Epithelial cell of prostate (primary cell): ENCODE results near the gene MDP1.

Source experiments
- DNase-seq: peaks from one replicate; pipeline ENCODE4 v3.0.0-alpha.2; 2011; ENCODE audit warnings: low read depth, low spot score
- H3K27ac ChIP-seq: fragments of 450-650 bp; 2 replicates; pipeline ENCODE4 v1.5.1; 2017; ENCODE audit warnings: mild to moderate bottlenecking

MDP1 gene

GRCh38 chr14:24185026-24185425 lies 30.8 kb downstream of the MDP1 start:
- no peak overlapping the region for H3K27ac ChIP-seq
- no peak for DNase-seq

GRCh38 chr14:24184104-24184970 lies 31.5 kb downstream of the MDP1 start:
- no peak for DNase-seq
- H3K27ac ChIP-seq = no peak overlapping the region

GRCh38 chr14:24183014-24183481 lies 32.8 kb downstream of the MDP1 start:
- H3K27ac ChIP-seq = no peak overlapping the region
- DNase-seq = no peak

DNA sequence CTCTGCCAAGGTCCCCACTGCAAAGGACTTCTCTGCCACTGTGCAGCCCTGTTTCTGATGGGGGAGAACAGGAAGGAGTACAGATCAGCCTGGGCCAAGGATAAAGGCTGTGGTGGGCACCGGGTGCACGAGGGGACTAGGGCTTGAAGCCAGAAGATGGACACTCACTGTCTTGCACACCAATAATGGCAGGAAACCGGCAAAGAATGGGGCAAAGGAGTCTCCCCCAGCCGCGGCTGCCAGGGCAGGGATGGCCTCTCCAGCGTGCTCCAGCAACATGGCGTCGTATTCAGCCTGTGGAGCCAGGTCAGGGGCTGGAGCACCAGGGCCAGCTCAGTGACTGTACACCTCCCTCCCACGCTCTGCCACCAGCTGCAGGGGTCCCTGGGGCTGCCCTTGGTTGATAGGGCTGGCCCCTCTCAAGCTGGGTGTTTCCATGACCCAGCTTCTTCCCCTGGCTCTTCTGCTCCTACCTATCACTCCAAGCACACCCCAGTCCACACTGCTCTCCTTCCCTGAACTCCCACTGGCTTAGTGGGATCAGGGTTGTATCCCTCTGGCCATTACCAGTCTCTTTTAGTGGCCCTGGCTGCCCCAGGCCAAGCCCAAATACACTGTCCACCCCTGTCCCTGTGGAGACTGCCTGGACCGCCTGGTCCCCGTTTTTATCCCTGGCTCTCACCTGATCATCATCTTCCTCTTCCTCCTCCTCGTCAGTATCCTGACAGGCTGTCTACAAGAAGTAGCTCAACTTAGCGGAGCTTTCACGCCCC lies 33.6 kb downstream of the MDP1 start:
- DNase-seq = no peak
- H3K27ac ChIP-seq = no peak overlapping the region

DNA sequence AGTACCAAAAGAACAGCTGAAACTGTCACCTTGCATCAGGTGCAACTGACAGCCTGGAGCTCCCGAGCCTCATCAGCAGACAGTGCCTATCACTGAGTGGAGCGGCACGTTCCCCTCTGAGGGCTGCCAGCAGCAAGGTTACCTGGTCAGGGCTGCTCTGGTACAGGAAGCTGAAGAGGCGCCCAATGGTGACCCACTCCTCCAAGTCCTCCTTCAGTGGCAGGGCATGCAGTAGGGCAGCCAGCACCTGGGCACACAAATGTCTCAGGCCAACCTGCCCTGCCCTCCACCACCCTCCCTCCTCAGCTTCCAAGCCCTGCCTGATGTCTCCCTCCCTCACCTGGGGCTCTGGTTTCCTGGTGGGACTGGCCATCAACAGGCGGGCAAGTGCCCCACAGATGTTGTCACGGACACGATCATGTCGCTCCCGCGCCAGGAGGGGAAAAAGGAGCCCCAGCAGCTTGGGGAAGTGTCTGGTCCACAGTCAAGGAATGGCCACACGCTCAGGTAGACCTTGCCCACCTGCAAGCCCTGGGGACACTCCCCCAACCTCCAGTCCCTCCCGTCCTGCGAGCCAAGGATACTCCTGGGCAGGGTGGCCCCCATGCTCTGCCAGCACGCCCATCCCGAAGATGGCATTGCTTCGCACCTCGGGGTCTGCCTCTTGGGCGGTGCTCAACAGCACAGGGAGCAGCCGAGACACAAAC lies 34.3 kb downstream of the MDP1 start:
- DNase-seq = no peak
- no peak overlapping the region for H3K27ac ChIP-seq

DNA sequence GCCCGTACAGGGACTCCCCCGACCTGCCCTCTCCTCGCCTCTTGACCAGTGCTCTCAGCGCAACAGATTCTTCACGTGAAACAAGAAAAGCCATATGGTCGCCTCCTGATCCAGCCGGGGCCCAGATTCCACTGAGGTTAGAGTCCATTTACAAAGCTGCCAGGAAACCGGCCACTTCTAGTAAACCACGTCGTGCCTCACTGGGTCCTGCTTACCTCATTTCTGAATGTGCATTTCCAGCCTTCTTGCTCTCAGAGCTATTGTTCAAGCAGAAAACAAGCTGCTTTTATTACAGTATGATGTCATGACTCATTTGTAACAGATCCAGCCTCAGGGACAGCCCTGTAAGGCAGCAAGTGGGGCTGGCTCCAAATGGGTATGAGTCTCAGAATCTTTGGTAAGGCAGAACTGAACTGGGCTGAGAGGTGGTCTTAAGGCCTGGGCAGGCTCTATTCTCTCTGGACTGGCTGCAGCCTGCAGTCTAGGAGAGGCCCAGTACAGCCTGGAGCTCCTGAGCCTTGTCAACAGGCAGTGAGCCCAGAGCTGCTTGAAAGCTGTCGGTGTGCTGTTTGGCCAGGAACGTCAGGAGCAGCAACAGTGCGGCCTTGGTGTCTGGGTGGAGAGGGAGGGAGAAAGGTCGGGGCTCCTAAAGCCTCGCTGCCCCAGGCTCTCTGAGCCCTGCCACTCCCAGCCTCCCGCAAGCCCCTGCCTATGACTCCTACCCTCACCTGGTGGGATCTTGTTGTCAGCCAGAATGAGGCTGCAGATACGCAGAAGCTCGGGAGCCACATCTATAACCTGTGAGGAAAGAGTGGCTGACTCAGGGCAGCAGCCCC lies 35.7 kb downstream of the MDP1 start:
- DNase-seq = no peak
- peak overlapping the region; percentile 12 for H3K27ac ChIP-seq

- no peak for DNase-seq
- peak overlapping the region; percentile 12 for H3K27ac ChIP-seq
Observed at GRCh38 chr14:24179294-24179960, 36.4 kb downstream of the MDP1 start.

DNA sequence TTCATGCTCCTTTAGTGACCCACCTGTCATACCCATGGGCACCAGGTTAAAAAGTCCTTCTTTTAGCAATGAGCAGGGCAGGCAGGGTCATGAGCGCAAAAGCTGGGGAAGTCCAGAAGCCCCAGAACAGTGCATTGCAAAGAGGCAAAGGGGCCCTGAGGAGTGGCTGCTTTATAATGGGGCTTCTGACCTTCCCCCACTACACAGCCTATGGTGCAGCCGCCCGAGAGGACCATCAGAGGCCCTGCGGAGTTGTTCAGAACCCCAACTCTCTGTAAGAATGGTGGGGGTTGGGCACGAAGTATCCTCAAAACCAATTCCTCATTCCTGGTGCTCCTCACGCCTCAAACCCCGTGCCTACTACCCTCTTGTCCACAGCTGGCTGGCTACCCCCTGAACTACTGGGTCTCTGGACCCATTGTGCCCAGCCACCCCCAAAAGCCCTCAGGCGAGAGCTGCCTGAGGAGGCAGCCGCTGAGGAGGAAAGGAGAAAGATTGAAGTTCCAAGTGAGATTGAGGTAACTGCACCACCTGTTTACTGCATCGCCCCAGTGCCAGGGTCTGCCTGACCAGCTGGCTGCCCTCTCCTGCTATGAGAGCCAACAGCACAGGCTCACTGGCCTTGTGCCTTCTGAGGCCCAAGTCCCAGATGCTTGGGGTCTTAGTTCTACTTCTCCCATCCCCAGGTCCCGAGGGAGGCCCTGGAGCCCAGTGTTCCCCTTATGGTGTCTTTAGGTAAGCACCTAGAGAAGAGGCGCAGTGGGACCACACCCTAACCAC lies 37.3 kb downstream of the MDP1 start:
- no peak overlapping the region for H3K27ac ChIP-seq
- DNase-seq = no peak

GRCh38 chr14:24177891-24178290 lies 38.0 kb downstream of the MDP1 start:
- DNase-seq = no peak
- no peak overlapping the region for H3K27ac ChIP-seq

- DNase-seq = no peak
- no peak overlapping the region for H3K27ac ChIP-seq
Observed at GRCh38 chr14:24177041-24177825, 38.6 kb downstream of the MDP1 start.

GRCh38 chr14:24176599-24176998 lies 39.3 kb downstream of the MDP1 start:
- H3K27ac ChIP-seq = no peak overlapping the region
- DNase-seq = no peak

DNA sequence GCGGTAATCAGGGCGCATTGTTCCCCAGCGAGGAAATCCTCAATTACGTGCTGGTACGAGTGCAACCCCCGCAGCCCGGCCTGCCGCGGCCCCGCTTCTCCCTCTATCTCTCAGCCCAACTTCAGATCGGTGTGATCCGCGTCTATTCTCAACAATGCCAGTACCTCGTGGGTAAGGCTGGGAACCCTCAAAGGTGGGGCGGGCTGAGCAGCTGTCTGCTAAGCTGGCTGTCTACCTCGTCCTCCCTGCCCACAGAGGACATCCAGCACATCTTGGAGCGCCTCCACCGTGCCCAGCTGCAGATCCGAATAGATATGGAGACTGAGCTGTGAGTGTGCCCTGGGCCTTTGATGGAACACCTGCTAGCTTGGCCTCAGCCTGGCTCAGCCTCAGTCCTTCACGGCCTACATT lies 43.0 kb downstream of the MDP1 start:
- no peak overlapping the region for H3K27ac ChIP-seq
- DNase-seq = no peak

DNA sequence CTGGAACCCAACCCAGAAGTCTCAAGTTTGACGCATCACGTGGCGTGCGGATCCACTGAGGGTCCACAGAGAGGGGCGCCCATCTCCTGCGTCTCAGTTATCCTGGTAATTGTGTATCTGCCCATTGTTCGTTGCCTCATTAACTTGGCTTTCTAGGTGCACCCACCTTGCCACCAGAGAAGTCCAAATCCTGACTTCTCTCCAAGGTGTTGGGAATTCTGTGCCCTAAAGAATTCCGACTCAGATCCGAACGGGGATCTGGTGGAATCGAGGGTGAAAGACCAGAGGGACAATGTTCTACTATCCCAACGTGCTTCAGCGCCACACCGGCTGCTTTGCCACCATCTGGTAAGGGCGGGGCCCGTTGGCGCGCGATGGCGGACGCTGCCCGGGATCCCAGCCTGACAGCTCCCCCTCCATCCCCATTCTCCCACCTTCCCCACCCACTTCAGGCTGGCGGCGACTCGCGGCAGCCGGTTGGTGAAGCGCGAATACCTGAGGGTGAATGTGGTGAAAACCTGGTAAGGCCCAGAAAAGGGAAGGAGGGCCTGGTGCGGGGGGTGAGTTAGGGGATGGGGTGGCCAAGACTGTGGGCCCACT lies 43.5 kb downstream of the MDP1 start:
- no peak for DNase-seq

DNA sequence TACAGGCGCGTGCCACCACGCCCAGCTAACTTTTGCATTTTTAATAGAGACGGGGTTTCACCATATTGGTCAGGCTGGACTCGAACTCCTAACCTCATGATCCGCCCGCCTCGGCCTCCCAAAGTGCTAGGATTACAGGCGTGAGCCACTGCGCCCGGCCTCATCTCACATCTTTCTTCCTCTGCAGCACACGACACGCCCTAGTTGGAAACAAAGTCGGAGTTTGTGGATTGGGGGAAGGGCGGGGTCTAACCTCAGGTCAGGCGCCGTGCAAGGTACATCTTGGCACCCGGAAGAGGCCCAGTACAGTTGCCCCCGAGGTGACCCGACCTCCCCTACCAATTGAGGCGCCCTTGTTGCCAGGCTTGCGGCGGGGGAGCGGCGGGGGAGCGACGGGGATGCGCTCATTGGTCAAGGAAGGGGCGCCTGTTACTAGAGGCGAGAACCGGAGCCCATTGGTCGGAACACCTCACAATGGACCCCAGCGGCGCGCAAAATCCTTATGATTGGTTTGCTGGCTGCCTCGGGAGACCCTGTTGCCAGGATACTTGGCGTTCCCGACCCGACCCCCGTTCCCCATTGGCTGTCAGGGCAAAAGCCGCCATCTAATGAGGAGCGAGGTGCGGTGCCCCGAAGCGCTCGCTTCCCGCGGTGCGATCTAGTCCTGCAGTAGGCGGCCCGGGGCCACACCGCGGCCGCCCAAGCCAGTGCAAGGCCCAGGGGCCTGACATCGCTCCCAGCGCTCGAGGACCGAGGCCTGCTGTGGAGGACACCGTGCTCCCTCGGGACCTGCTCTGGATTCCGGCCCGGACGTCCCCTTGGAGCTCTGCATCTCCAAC lies 44.2 kb downstream of the MDP1 start, which contains the start of gene REC8:
REC8 (plus strand) TSS at position 659 of the 839 bp plus-strand sequence. CDS start 473 bp downstream, outside the sequence.
- no peak within 1 kb of the TSS for H3K27ac ChIP-seq
- no peak for DNase-seq

More for the DNA sequence above, 43.5 kb downstream of the MDP1 start:
- no peak overlapping the region for H3K27ac ChIP-seq

- no peak overlapping the region for H3K27ac ChIP-seq
- no peak for DNase-seq
Observed at GRCh38 chr14:24167469-24168114, 48.3 kb downstream of the MDP1 start.

DNA sequence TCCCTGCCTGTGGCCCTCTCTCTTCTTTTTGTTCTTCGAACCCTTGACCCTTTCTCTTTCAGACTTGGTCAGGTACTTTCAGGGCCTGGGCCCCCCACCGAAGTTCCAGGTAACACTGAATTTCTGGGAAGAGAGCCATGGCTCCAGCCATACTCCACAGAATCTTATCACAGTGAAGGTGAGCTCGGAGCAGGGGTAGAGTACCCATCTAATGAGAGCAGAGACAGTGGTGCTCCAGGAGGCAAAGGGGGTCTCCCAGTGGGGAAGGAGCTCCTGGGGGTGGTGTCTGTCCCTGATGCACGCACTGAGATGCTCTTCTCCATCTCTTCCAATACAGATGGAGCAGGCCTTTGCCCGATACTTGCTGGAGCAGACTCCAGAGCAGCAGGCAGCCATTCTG lies 50.1 kb downstream of the MDP1 start:
- DNase-seq = no peak
- H3K27ac ChIP-seq = no peak overlapping the region
